MM.1S (cell line): ENCODE data around the gene RHBG.

ENCODE experiments used
- CTCF ChIP-seq: fragments of 300-600 bp; sonication (generic); IDR thresholded peaks from 2 replicates; pipeline ENCODE4 v1.5.1; 2016; ENCODE audit warnings: antibody characterized with exemption, low read length, mixed read lengths
- EZH2phosphoT487 ChIP-seq: fragments of 300-600 bp; sonication (generic); IDR thresholded peaks from 2 replicates; pipeline ENCODE4 v1.6.1; 2018; ENCODE audit warnings: antibody characterized with exemption, low read length

- no peak for TF ChIP-seq CTCF
- TF ChIP-seq EZH2phosphoT487: no peak
Measured at GRCh38 chr1:156372265-156372586, 3.2 kb downstream of the RHBG start.
